H9 (cell line): ENCODE measurements around the gene ALG12. TPM values are rescaled to one million over a fixed set of nuclear protein-coding genes. Genes with fewer than 3 reads are reported as not detected.

Experiments
- DNase-seq: peaks from one replicate; pipeline ENCODE4 v3.0.0-alpha.2; 2017
- H2AFZ ChIP-seq: one replicate; pipeline ENCODE4 v1.6.1; 2013; ENCODE audit warnings: mild to moderate bottlenecking, low read length, control low read depth, moderate library complexity
- H2AK5ac ChIP-seq: 2 replicates; pipeline ENCODE4 v1.6.1; 2013; ENCODE audit warnings: low read length, control low read depth, mixed read lengths; ENCODE audit not compliant: insufficient read length
- H2BK120ac ChIP-seq: one replicate; pipeline ENCODE4 v1.6.1; 2013; ENCODE audit warnings: low read depth, mild to moderate bottlenecking, low read length, control low read depth, inconsistent platforms; ENCODE audit not compliant: poor library complexity, severe bottlenecking
- H2BK12ac ChIP-seq: 2 replicates; pipeline ENCODE4 v1.6.1; 2013; ENCODE audit warnings: low read length, control low read depth, mixed read lengths, low read depth; ENCODE audit not compliant: insufficient read length
- H2BK15ac ChIP-seq: 2 replicates; pipeline ENCODE4 v1.6.1; 2013; ENCODE audit warnings: low read depth, low read length, control low read depth
- H2BK20ac ChIP-seq: one replicate; pipeline ENCODE4 v1.6.1; 2013; ENCODE audit warnings: low read depth, mild to moderate bottlenecking, low read length, control low read depth, inconsistent platforms; ENCODE audit not compliant: poor library complexity, severe bottlenecking
- H2BK5ac ChIP-seq: 2 replicates; pipeline ENCODE4 v1.6.1; 2013; ENCODE audit warnings: low read length, control low read depth, mixed read lengths; ENCODE audit not compliant: insufficient read length
- H3K14ac ChIP-seq: 2 replicates; pipeline ENCODE4 v1.6.1; 2013; ENCODE audit warnings: low read length, control low read depth; ENCODE audit not compliant: insufficient read depth
- H3K18ac ChIP-seq: 2 replicates; pipeline ENCODE4 v1.6.1; 2013; ENCODE audit warnings: low read depth, mild to moderate bottlenecking, mixed read lengths, low read length, control low read depth; ENCODE audit not compliant: insufficient read length
- H3K23ac ChIP-seq: 2 replicates; pipeline ENCODE4 v1.6.1; 2013; ENCODE audit warnings: low read length, control low read depth, mixed read lengths, low read depth; ENCODE audit not compliant: insufficient read length
- H3K23me2 ChIP-seq: 2 replicates; pipeline ENCODE4 v1.6.1; 2013; ENCODE audit warnings: low read depth, mild to moderate bottlenecking, mixed read lengths, low read length, control low read depth; ENCODE audit not compliant: insufficient read length, poor library complexity, severe bottlenecking
- H3K27ac ChIP-seq: 2 replicates; pipeline ENCODE4 v1.5.1; 2013; ENCODE audit warnings: low read length, control low read depth, mixed read lengths, low read depth; ENCODE audit not compliant: insufficient read length
- H3K27me3 ChIP-seq: 2 replicates; pipeline ENCODE4 v1.6.1; 2013; ENCODE audit warnings: low read length, control low read depth, inconsistent platforms; ENCODE audit not compliant: insufficient read depth
- H3K4ac ChIP-seq: 2 replicates; pipeline ENCODE4 v1.6.1; 2013; ENCODE audit warnings: low read depth, mild to moderate bottlenecking, control low read depth, inconsistent platforms, low read length, moderate library complexity
- H3K4me1 ChIP-seq: 2 replicates; pipeline ENCODE4 v1.6.1; 2013; ENCODE audit warnings: low read length, control low read depth, inconsistent platforms; ENCODE audit not compliant: insufficient read depth
- H3K4me2 ChIP-seq: 2 replicates; pipeline ENCODE4 v1.6.1; 2013; ENCODE audit warnings: low read length, control low read depth, mixed read lengths; ENCODE audit not compliant: insufficient read length, insufficient read depth
- H3K56ac ChIP-seq: 2 replicates; pipeline ENCODE4 v1.6.1; 2013; ENCODE audit warnings: low read depth, mild to moderate bottlenecking, mixed read lengths, low read length, control low read depth; ENCODE audit not compliant: insufficient read length
- H3K79me1 ChIP-seq: 2 replicates; pipeline ENCODE4 v1.6.1; 2013; ENCODE audit warnings: low read depth, mild to moderate bottlenecking, moderate library complexity, low read length, control low read depth, inconsistent platforms; ENCODE audit not compliant: insufficient read depth, poor library complexity, severe bottlenecking
- H3K79me2 ChIP-seq: 2 replicates; pipeline ENCODE4 v1.6.1; 2013; ENCODE audit warnings: low read length, control low read depth, inconsistent platforms; ENCODE audit not compliant: insufficient read depth
- H3K9ac ChIP-seq: 2 replicates; pipeline ENCODE4 v1.6.1; 2013; ENCODE audit warnings: low read length, control low read depth, mixed read lengths; ENCODE audit not compliant: insufficient read length; ENCODE audit errors: extremely low read depth
- H3K9me3 ChIP-seq: one replicate; pipeline ENCODE4 v1.6.1; 2013; ENCODE audit warnings: low read depth, low read length, inconsistent platforms; ENCODE audit not compliant: control insufficient read depth
- H3T11ph ChIP-seq: one replicate; pipeline ENCODE4 v1.6.1; 2013; ENCODE audit warnings: mild to moderate bottlenecking, low read length, control low read depth, inconsistent platforms
- H4K20me1 ChIP-seq: one replicate; pipeline ENCODE4 v1.6.1; 2013; ENCODE audit not compliant: control insufficient read depth, insufficient read length, insufficient read depth
- H4K5ac ChIP-seq: 2 replicates; pipeline ENCODE4 v1.6.1; 2013; ENCODE audit warnings: low read depth, mild to moderate bottlenecking, mixed read lengths, low read length, control low read depth; ENCODE audit not compliant: insufficient read length
- H4K8ac ChIP-seq: replicated peaks from 2 replicates; pipeline ENCODE4 v1.6.1; 2013; ENCODE audit warnings: low read length, control low read depth, mixed read lengths, low read depth; ENCODE audit not compliant: insufficient read length
- H4K91ac ChIP-seq: 2 replicates; pipeline ENCODE4 v1.6.1; 2013; ENCODE audit warnings: low read depth, mild to moderate bottlenecking, moderate library complexity, mixed read lengths, low read length, control low read depth; ENCODE audit not compliant: insufficient read length
- H3K27ac Mint-ChIP-seq, 3 experiments: 2 replicates in 2 of 3; 3 replicates in 1 of 3; pipeline ENCODE4 v1.8.0; 2020 to 2021; ENCODE audit warnings: mixed read lengths in 3 of 3, mild to moderate bottlenecking in 1 of 3, moderate library complexity in 1 of 3
- H3K27me3 Mint-ChIP-seq: 2 replicates; pipeline ENCODE4 v1.8.0; 2021; ENCODE audit warnings: low read depth, mild to moderate bottlenecking, moderate library complexity, mixed read lengths
- H3K36me3 Mint-ChIP-seq, 3 experiments: 2 replicates in 2 of 3; 3 replicates in 1 of 3; pipeline ENCODE4 v1.8.0; 2020 to 2021; ENCODE audit warnings: low read depth in 3 of 3, mixed read lengths in 3 of 3; ENCODE audit not compliant: insufficient read depth in 1 of 3
- H3K4me1 Mint-ChIP-seq, 2 experiments: 2 replicates each; pipeline ENCODE4 v1.8.0; 2020; ENCODE audit warnings: mixed read lengths in 2 of 2
- H3K4me3 Mint-ChIP-seq, 2 experiments: 2 replicates in 1 of 2; 3 replicates in 1 of 2; pipeline ENCODE4 v1.8.0; 2020 to 2021; ENCODE audit warnings: mild to moderate bottlenecking in 2 of 2, mixed read lengths in 2 of 2, moderate library complexity in 1 of 2
- H3K9me3 Mint-ChIP-seq, 2 experiments: 2 replicates in 1 of 2; 3 replicates in 1 of 2; pipeline ENCODE4 v1.8.0; 2020; ENCODE audit warnings: mild to moderate bottlenecking in 2 of 2, mixed read lengths in 2 of 2, moderate library complexity in 1 of 2
- WGBS: extraction: QIAGEN DNeasy Blood & Tissue Kit; methylation state at CpG from one replicate; pipeline ENCODE4 v1.1.7; 2013; ENCODE audit warnings: missing lambda C conversion rate, low lambda C conversion rate, mixed read lengths; ENCODE audit not compliant: insufficient read length; ENCODE audit errors: extremely low coverage; 5-methylcytosine and 5-hydroxymethylcytosine counted together
- total RNA-seq: library from RNA; stranded (reverse); gene quantifications from 2 replicates; pipeline ENCODE4 v1.2.1, GENCODE V29; 2021
- TF ChIP-seq, protein P1 (sequence below): fragments of 200-600 bp; sonication (generic); conservative IDR thresholded peaks from 3 replicates; pipeline ENCODE4 v1.8.0; 2021; ENCODE audit warnings: antibody characterized with exemption, mild to moderate bottlenecking

The ALG12 gene
- total RNA-seq, 1 experiment from 2014 or later, result 19.2 TPM

DNA sequence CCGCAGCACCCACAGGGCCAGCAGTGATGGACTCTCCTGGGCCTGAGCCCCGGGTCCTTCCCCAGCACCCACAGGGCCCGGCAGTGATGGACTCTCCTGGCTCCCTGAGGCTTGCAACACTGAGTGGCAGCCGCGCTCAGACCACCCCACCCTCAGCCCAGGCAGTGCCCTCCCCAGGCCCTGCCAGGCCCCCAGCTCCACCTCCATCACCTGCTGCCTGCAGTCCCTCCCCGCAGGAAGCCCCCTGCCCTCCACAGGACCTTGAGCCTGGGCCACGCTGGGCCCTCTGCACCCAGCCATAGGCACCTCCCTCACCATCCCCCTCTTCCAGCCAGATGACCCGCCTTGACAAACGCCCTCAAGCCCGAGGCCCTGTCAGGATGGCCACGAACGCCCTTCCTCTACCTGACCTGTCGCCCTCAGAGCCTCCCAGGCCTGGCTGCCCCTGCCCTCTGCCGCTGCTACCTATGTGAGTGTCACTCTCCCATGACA, 11.4 kb downstream of the ALG12 start:
- H4K20me1 ChIP-seq, result no peaks in the 10 kb centered on the region
- no peak overlapping the region for H3K23ac ChIP-seq
- H2BK120ac ChIP-seq, result no peak overlapping the region
- H3K4me1 ChIP-seq, result no peaks in the 10 kb centered on the region
- no peaks in the 10 kb centered on the region for H3K79me2 ChIP-seq
- no peak overlapping the region for H3K18ac ChIP-seq
- Mint-ChIP-seq H3K27ac (peak overlapping the region in 1 of 3 experiments; percentile 81; a peak in 1 of 7 replicates), H3K9me3 (peaks cover 0 to 6% of the 10 kb centered on the region in 2 experiments; a peak in 2 of 5 replicates), H3K27me3 (no peaks in the 10 kb centered on the region), H3K36me3 (peaks cover 17 to 51% (median 50%) of the 10 kb centered on the region in 3 experiments; a peak in 6 of 7 replicates), H3K4me3 (no peak overlapping the region; a peak in 1 of 5 replicates), H3K4me1 (peaks cover 0 to 6% of the 10 kb centered on the region in 2 experiments; a peak in 1 of 4 replicates)
- H2BK20ac ChIP-seq, result no peak overlapping the region
- TF ChIP-seq, protein P1, sequence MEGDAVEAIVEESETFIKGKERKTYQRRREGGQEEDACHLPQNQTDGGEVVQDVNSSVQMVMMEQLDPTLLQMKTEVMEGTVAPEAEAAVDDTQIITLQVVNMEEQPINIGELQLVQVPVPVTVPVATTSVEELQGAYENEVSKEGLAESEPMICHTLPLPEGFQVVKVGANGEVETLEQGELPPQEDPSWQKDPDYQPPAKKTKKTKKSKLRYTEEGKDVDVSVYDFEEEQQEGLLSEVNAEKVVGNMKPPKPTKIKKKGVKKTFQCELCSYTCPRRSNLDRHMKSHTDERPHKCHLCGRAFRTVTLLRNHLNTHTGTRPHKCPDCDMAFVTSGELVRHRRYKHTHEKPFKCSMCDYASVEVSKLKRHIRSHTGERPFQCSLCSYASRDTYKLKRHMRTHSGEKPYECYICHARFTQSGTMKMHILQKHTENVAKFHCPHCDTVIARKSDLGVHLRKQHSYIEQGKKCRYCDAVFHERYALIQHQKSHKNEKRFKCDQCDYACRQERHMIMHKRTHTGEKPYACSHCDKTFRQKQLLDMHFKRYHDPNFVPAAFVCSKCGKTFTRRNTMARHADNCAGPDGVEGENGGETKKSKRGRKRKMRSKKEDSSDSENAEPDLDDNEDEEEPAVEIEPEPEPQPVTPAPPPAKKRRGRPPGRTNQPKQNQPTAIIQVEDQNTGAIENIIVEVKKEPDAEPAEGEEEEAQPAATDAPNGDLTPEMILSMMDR, result no peak
- H3K27me3 ChIP-seq, result no peaks in the 10 kb centered on the region
- H3K23me2 ChIP-seq, result no peaks in the 10 kb centered on the region
- H3K79me1 ChIP-seq, result no peaks in the 10 kb centered on the region
- no peak overlapping the region for H2BK5ac ChIP-seq
- no peak overlapping the region for H2BK12ac ChIP-seq
- no peak overlapping the region for H3K56ac ChIP-seq
- no CpG with 5 or more reads among the region's 14 CpGs for WGBS
- H3T11ph ChIP-seq, result no peak overlapping the region
- no peak overlapping the region for H4K8ac ChIP-seq
- no peak for DNase-seq
- no peak overlapping the region for H3K4ac ChIP-seq
- H4K91ac ChIP-seq, result no peak overlapping the region
- H3K9me3 ChIP-seq, result no peaks in the 10 kb centered on the region
- H3K27ac ChIP-seq, result no peak overlapping the region
- no peak overlapping the region for H3K4me2 ChIP-seq
- H3K9ac ChIP-seq, result no peak overlapping the region
- no peak overlapping the region for H2BK15ac ChIP-seq
- H2AK5ac ChIP-seq, result no peak overlapping the region
- no peak overlapping the region for H4K5ac ChIP-seq
- no peak overlapping the region for H2AFZ ChIP-seq
- no peak overlapping the region; the same call in 1 of the 2 replicates for H3K14ac ChIP-seq
